ENCODE data around the gene ATXN1. TPM values are rescaled to one million over a fixed set of nuclear protein-coding genes. Genes with fewer than 3 reads are reported as not detected.

Gene ATXN1
- polyA plus RNA-seq, 1 donor from 2014 or later: 28.2 TPM

GRCh38 chr6:16471910-16472297 is 289.4 kb downstream of the ATXN1 start:
- no peaks in the 10 kb centered on the region for H3K36me3 ChIP-seq (ENCODE audit: insufficient read depth, low read length)
- H3K9me2 ChIP-seq (ENCODE audit: insufficient read depth, low read length): no peaks in the 10 kb centered on the region
- no peak overlapping the region for H3K9ac ChIP-seq (ENCODE audit: low read length)
- H2AFZ ChIP-seq (ENCODE audit: low read depth, low read length): no peak overlapping the region
- H4K20me1 ChIP-seq (ENCODE audit: insufficient read depth): no peaks in the 10 kb centered on the region
- H3F3A ChIP-seq (ENCODE audit: insufficient read depth, low read length, poor library complexity, severe bottlenecking): peaks cover 3% of the 10 kb centered on the region
- H3K27ac ChIP-seq (ENCODE audit: low read length): no peak overlapping the region
- no peaks in the 10 kb centered on the region for H3K27me3 ChIP-seq (ENCODE audit: insufficient read depth, low read depth, low read length)
- no peaks in the 10 kb centered on the region for H3K79me2 ChIP-seq (replicated peaks; ENCODE audit: insufficient read depth, low read length)
- H3K4me2 ChIP-seq (ENCODE audit: low read length): no peak overlapping the region
- no peaks in the 10 kb centered on the region for H3K9me3 ChIP-seq (ENCODE audit: low read length)
- H3K4me3 ChIP-seq (ENCODE audit: low read length): no peak overlapping the region
- TF ChIP-seq MXI1 (conservative IDR thresholded peaks at IDR 0.05; ENCODE audit: poor library complexity, severe bottlenecking) (no peak), POLR2AphosphoS5 (IDR thresholded peaks at IDR 0.05) (no peak), TAF1 (IDR thresholded peaks at IDR 0.05; ENCODE audit: low read depth) (no peak), EZH2 (IDR thresholded peaks at IDR 0.05; ENCODE audit: borderline replicate concordance, insufficient read depth, low read length, poor library complexity, severe bottlenecking) (no peak), EP300 (conservative IDR thresholded peaks at IDR 0.05; ENCODE audit: poor library complexity, severe bottlenecking) (no peak), CTCF (IDR thresholded peaks at IDR 0.05; ENCODE audit: poor library complexity, severe bottlenecking) (no peak), REST (IDR thresholded peaks at IDR 0.05; ENCODE audit: borderline replicate concordance) (no peak), SMC3 (conservative IDR thresholded peaks at IDR 0.05; ENCODE audit: poor library complexity) (no peak), RAD21 (conservative IDR thresholded peaks at IDR 0.05) (no peak)

GRCh38 chr6:16471222-16471909 is 289.9 kb downstream of the ATXN1 start:
- Histone ChIP-seq H3K79me2 (replicated peaks; ENCODE audit: insufficient read depth, low read length) (no peaks in the 10 kb centered on the region), H3K27ac (ENCODE audit: low read length) (no peak overlapping the region), H3K36me3 (ENCODE audit: insufficient read depth, low read length) (no peaks in the 10 kb centered on the region), H4K20me1 (ENCODE audit: insufficient read depth) (no peaks in the 10 kb centered on the region), H3K9me2 (ENCODE audit: insufficient read depth, low read length) (no peaks in the 10 kb centered on the region), H3K9me3 (ENCODE audit: low read length) (no peaks in the 10 kb centered on the region), H3K4me2 (ENCODE audit: low read length) (no peak overlapping the region), H3K4me3 (ENCODE audit: low read length) (no peak overlapping the region), H2AFZ (ENCODE audit: low read depth, low read length) (no peak overlapping the region), H3F3A (ENCODE audit: insufficient read depth, low read length, poor library complexity, severe bottlenecking) (peaks cover 3% of the 10 kb centered on the region), H3K9ac (ENCODE audit: low read length) (no peak overlapping the region), H3K27me3 (ENCODE audit: insufficient read depth, low read depth, low read length) (no peaks in the 10 kb centered on the region)
- TF ChIP-seq CTCF (IDR thresholded peaks at IDR 0.05; ENCODE audit: poor library complexity, severe bottlenecking) (no peak), SMC3 (conservative IDR thresholded peaks at IDR 0.05; ENCODE audit: poor library complexity) (no peak), REST (IDR thresholded peaks at IDR 0.05; ENCODE audit: borderline replicate concordance) (no peak), EZH2 (IDR thresholded peaks at IDR 0.05; ENCODE audit: borderline replicate concordance, insufficient read depth, low read length, poor library complexity, severe bottlenecking) (no peak), RAD21 (conservative IDR thresholded peaks at IDR 0.05) (no peak), EP300 (conservative IDR thresholded peaks at IDR 0.05; ENCODE audit: poor library complexity, severe bottlenecking) (no peak), TAF1 (IDR thresholded peaks at IDR 0.05; ENCODE audit: low read depth) (no peak), MXI1 (conservative IDR thresholded peaks at IDR 0.05; ENCODE audit: poor library complexity, severe bottlenecking) (no peak), POLR2AphosphoS5 (IDR thresholded peaks at IDR 0.05) (no peak)

Data from neural cell (in vitro differentiated cells).